Measurements from ENCODE around the gene LAMA3.

The LAMA3 gene

DNA sequence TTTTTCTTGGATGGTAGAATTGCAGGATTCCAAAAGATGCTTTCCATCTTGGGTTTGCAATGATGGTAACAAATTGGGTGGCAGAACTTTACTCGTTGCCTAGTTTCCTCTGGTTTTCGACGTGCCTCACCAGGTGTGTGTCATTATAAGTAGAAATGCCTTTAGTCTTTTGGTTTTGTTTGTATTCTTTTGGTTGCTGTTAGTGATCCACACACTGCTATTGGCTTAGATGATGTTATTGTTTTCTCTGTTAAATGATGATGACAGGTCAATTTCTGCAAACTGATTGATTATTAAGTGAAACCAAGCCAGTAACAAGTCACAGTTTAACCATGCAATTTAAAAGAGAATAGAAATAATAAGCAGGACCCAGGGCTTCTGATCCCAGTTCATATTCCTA is 6.1 kb upstream of the LAMA3 start:
- H3K4me1 Mint-ChIP-seq (ENCODE audit: low read depth) = no peaks in the 10 kb centered on the region
- peaks cover 65% of the 10 kb centered on the region for H3K27me3 Mint-ChIP-seq (ENCODE audit: low read depth)

DNA sequence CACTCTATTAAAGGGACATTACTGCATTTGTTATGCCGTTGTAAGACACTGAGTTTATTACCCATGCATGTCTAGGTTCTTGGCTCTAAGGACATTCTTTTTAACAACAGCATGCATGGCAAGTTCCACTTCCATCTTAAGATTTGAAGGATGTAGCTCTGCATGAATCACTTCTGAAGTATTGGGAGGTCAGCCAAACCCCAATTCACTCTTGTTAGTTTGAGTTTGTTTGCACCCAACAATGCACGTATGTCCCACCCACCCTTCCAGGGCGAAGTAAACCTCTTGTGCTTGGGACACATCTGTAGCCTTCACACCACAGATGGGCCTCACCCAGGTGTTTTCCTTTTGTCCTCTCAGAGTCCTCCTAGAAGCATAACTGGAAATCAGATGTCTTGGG is 5.6 kb upstream of the LAMA3 start:
- H3K4me3 Mint-ChIP-seq = no peak overlapping the region
- H3K27me3 Mint-ChIP-seq (ENCODE audit: low read depth) = peaks cover 67% of the 10 kb centered on the region
- no peak overlapping the region for H3K27ac Mint-ChIP-seq
- no peaks in the 10 kb centered on the region for H3K9me3 Mint-ChIP-seq
- no peaks in the 10 kb centered on the region for H3K36me3 Mint-ChIP-seq (ENCODE audit: low read depth)
- H3K4me1 Mint-ChIP-seq (ENCODE audit: low read depth) = peaks cover under 1% of the 10 kb centered on the region

More for the DNA sequence above, 6.1 kb upstream of the LAMA3 start:
- no peaks in the 10 kb centered on the region for H3K9me3 Mint-ChIP-seq
- no peak overlapping the region for H3K27ac Mint-ChIP-seq
- no peak overlapping the region for H3K4me3 Mint-ChIP-seq
- no peaks in the 10 kb centered on the region for H3K36me3 Mint-ChIP-seq (ENCODE audit: low read depth)

DNA sequence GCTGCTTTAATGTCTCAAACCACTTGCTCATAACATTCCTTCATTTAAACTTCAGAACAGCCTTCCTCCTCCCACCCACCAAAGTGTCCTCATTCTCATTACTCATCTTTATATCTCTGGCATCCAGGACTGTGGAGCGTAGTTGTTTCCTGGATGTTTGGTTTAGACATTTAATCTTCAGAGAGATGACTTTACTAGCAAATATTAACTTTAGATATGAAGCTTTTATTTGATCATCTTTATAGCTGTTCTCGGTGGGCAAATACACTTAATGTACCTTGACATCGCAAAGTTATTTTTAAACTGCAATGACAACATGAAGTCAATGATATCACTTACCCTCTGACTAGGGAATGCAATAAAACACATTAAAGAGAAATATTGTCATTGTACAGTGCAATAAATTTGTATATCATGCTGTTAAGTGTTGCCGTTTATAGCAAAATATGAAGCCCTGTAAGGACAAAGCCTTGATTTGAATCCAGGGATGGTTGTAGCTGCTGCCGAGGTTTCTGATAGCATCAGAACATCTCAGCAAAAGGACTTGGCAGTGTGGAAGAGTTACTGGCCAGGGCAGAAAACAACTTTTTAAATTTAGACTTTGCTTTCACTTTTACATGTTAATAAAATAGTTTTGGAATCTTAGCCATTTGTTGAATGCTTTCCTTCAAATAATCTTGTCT is 4.6 kb upstream of the LAMA3 start:
- no peaks in the 10 kb centered on the region for H3K9me3 Mint-ChIP-seq
- peaks cover 4% of the 10 kb centered on the region for H3K4me1 Mint-ChIP-seq (ENCODE audit: low read depth)
- no peak overlapping the region for H3K27ac Mint-ChIP-seq
- no peaks in the 10 kb centered on the region for H3K36me3 Mint-ChIP-seq (ENCODE audit: low read depth)
- no peak overlapping the region for H3K4me3 Mint-ChIP-seq
- H3K27me3 Mint-ChIP-seq (ENCODE audit: low read depth) = peaks cover 65% of the 10 kb centered on the region

DNA sequence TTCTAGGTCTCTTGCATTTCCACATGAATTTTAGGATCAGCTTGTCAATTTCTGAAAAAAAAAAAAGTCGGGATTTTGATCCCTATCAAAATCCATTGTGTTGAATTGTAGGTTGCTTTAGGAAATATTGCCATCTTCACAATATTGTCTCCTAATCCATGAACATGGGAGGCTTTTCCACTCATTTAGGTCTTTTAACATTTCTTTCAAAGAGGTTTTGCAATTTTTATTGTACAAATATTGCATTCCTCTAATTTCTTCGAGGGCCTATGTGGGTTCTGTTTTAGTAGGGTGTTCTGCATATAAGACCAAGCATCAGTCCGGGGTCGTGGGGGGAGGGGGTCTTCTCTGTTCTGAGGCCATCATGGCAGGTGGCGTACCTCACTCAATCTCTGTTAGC is 725 bp upstream of the LAMA3 start:
- Mint-ChIP-seq H3K9me3 (no peaks in the 10 kb centered on the region), H3K27me3 (ENCODE audit: low read depth) (peaks cover 63% of the 10 kb centered on the region), H3K4me3 (no peak overlapping the region), H3K36me3 (ENCODE audit: low read depth) (no peaks in the 10 kb centered on the region), H3K27ac (no peak overlapping the region), H3K4me1 (ENCODE audit: low read depth) (peaks cover 4% of the 10 kb centered on the region)

DNA sequence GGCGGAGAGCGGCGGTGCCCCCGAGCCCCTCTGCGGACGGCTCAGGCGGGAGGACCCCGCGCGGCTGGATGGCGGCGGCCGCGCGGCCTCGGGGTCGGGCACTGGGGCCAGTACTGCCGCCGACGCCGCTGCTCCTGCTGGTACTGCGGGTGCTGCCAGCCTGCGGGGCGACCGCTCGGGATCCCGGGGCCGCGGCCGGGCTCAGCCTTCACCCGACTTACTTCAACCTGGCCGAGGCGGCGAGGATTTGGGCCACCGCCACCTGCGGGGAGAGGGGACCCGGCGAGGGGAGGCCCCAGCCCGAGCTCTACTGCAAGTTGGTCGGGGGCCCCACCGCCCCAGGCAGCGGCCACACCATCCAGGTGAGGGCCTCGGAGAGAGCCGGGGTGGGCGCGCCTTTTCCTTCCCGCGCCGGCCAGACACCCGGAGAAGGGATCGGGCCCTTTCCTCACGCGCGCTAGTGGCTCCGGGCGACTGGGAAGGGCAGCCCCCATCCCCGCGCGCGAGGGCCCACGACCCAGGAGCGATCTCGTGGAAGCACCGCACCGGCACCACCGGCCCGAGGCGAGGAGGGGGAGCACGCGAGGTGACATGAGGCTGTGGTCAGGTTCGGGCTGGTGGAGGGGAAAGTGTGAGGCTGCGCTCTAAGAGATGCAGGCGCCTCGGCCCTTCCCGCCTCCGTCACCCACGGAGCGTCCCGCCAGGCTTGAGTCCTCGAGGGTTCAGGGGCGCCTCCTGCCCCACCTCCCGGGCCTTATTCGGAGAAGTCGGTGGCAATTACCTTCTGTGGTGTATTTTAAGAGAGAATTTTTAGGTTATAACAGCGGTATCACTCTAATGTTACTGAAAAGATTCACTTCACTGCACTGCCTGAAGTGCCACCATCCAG is 607 bp downstream of the LAMA3 start:
- Mint-ChIP-seq H3K36me3 (ENCODE audit: low read depth) (no peaks in the 10 kb centered on the region), H3K4me3 (no peak overlapping the region), H3K27ac (no peak overlapping the region), H3K9me3 (no peaks in the 10 kb centered on the region), H3K27me3 (ENCODE audit: low read depth) (peaks cover 63% of the 10 kb centered on the region), H3K4me1 (ENCODE audit: low read depth) (peaks cover 4% of the 10 kb centered on the region)

DNA sequence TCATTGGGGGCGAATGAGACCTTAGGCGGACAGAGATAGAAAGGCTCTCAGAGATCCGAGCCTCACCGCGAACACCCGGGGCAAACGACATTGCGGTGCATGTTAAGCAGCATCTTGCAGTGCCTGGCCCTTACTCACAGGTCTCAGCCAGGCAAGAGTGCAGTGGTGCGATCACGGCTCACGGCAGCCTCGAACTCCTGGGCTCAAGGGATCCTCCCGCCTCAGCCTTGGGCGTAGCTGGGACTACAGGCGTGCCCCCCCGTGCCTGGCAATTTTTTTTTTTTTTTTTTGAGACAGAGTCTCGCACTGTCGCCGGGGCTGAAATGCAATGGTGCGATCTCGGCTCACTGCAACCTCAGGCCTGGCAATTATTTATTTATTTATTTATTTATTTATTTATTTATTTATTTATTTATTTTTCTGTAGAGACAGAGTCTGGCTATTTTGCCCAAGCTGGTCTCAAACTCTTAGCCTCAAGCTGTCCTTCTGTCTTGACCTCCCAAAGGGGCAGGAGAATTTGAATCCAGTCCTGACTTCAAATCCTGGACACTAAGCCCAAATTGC is 1.3 kb downstream of the LAMA3 start:
- Mint-ChIP-seq H3K9me3 (no peaks in the 10 kb centered on the region), H3K27ac (no peak overlapping the region), H3K27me3 (ENCODE audit: low read depth) (peaks cover 67% of the 10 kb centered on the region), H3K4me3 (no peak overlapping the region), H3K4me1 (ENCODE audit: low read depth) (peaks cover 4% of the 10 kb centered on the region), H3K36me3 (ENCODE audit: low read depth) (no peaks in the 10 kb centered on the region)

DNA sequence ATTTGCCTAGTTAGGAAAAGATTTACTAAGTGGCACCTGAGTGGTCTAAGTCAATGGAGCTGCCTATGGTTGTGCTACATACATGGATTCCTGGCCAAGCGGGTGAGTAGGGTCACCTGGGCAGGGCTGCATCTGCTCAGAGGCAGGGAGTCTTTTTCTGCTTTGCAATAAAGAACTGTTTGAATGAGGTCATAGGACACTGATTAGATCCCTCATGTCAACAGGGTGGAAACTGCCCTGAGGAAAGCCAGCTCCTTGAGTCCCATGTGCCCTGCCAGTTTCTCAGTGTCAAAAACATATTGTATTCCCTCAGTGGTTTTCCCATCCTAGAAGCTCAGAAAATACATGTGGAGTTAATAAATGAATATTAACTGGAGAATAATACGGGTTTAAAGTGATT is 4.6 kb downstream of the LAMA3 start:
- Mint-ChIP-seq H3K27me3 (ENCODE audit: low read depth) (peaks cover 48% of the 10 kb centered on the region), H3K27ac (no peak overlapping the region), H3K4me3 (no peak overlapping the region), H3K4me1 (ENCODE audit: low read depth) (peaks cover 2% of the 10 kb centered on the region), H3K36me3 (ENCODE audit: low read depth) (no peaks in the 10 kb centered on the region), H3K9me3 (no peaks in the 10 kb centered on the region)

DNA sequence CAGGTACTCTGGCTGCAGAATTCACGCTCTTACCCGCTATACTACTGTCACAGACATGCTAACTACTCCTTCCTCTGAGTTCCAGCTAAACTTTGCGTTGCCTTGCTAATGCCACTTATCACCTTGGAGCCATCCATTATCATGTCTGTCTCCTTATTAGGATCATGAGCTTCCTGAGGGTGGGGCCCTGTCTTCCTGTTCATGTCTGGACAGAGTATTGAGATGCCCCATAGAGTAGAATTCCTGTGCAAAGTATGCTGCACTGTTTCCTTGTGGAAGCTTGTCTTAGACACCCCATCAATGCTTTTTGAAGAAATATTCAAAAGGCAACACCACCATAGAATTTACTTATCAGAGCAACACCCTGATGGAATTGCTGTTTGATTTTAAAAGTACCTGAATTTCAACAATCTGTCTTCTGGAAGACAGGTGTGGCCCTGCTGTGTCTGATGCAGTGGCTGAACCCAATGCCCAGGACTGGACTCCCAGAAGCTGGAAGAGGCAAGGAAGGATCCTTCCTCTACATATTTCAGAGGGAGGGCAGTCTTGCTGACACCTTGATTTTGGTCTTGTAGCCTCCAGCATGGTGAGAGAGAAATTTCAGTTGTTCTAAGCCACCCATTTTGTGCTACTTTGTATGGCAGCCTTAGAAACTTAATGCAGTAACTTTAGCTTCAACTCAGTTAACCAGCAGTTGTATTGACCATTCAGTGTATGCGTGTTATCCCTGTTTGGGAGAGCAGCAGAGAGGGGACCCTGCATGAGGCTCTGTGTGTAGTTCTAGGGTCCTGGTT is 5.6 kb downstream of the LAMA3 start:
- H3K4me1 Mint-ChIP-seq (ENCODE audit: low read depth) = no peaks in the 10 kb centered on the region
- no peak overlapping the region for H3K4me3 Mint-ChIP-seq
- H3K27me3 Mint-ChIP-seq (ENCODE audit: low read depth) = peaks cover 45% of the 10 kb centered on the region
- H3K9me3 Mint-ChIP-seq = no peaks in the 10 kb centered on the region
- no peaks in the 10 kb centered on the region for H3K36me3 Mint-ChIP-seq (ENCODE audit: low read depth)
- no peak overlapping the region for H3K27ac Mint-ChIP-seq

DNA sequence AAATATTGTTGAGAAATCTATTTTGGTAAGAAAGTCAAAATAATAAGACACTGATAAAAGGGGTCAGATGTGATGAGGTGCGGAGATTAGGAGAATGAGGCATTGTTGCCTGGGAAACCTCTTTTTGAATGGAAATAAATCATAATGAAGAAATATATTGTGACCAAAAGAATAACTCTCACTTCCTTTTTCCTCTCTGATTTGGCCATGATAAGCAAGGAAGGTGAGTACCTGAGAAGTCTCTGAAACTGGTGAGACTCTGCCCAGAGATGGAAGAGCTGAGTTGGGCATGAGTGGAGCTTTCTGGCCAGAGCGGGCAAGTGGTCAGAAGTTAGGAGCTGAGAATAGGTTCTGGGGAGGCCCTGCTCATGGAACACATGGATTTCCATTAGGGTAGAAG is 11.8 kb downstream of the LAMA3 start:
- H3K36me3 Mint-ChIP-seq (ENCODE audit: low read depth) = no peaks in the 10 kb centered on the region
- H3K27ac Mint-ChIP-seq = no peak overlapping the region
- H3K27me3 Mint-ChIP-seq (ENCODE audit: low read depth) = peaks cover 38% of the 10 kb centered on the region

DNA sequence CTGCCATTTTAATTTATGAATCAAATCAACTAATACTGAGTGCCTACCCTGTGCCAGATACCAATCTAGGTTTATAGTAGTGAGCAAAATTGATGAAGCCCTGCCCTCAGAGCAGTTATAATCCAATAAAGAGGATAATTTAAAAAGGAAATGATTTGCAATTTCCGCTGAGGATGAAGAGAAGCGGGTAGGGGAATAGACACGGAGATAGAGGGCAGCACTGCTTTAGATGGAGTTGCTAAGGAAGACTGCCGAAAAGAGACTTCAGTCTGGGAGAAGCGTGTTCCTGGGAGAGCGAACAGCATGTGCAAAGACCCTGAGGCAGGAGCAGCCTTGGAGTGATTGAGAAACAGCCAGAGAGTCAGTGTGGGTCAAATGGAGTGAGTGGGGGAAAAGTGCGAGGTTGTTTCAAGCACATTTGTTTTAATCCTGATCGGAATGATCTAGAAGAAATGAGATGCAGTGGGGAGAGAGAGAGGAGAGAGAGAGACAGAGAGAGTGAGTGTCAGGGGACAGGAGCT is 12.4 kb downstream of the LAMA3 start:
- H3K4me3 Mint-ChIP-seq = no peak overlapping the region
- no peaks in the 10 kb centered on the region for H3K36me3 Mint-ChIP-seq (ENCODE audit: low read depth)
- H3K4me1 Mint-ChIP-seq (ENCODE audit: low read depth) = no peaks in the 10 kb centered on the region
- no peaks in the 10 kb centered on the region for H3K9me3 Mint-ChIP-seq
- peaks cover 38% of the 10 kb centered on the region for H3K27me3 Mint-ChIP-seq (ENCODE audit: low read depth)
- no peak overlapping the region for H3K27ac Mint-ChIP-seq

More for the DNA sequence above, 11.8 kb downstream of the LAMA3 start:
- Mint-ChIP-seq H3K9me3 (no peaks in the 10 kb centered on the region), H3K4me1 (ENCODE audit: low read depth) (no peaks in the 10 kb centered on the region), H3K4me3 (no peak overlapping the region)

DNA sequence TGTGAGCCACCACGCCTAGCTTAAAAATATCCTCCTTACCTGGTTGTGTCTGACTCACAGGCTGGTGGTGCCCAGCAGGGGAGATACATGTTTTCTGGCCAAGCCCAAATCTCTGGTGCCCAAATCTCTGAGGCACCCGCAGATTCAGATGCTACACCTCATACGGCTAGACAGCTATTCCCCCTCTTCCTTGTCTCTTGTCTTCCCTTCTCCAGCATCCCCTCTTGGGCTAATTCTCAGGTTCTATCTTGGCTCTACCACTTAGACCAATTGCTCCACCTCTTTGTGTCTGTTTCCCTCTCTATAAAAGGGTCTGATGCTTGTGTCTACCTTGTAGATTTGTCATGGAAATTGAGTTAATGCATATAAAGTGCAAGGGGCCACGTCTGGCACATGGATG is 13.4 kb downstream of the LAMA3 start:
- peaks cover 4% of the 10 kb centered on the region for H3K9me3 Mint-ChIP-seq
- H3K4me3 Mint-ChIP-seq = no peak overlapping the region
- H3K4me1 Mint-ChIP-seq (ENCODE audit: low read depth) = no peaks in the 10 kb centered on the region
- no peaks in the 10 kb centered on the region for H3K36me3 Mint-ChIP-seq (ENCODE audit: low read depth)
- H3K27me3 Mint-ChIP-seq (ENCODE audit: low read depth) = peaks cover 38% of the 10 kb centered on the region
- H3K27ac Mint-ChIP-seq = no peak overlapping the region

DNA sequence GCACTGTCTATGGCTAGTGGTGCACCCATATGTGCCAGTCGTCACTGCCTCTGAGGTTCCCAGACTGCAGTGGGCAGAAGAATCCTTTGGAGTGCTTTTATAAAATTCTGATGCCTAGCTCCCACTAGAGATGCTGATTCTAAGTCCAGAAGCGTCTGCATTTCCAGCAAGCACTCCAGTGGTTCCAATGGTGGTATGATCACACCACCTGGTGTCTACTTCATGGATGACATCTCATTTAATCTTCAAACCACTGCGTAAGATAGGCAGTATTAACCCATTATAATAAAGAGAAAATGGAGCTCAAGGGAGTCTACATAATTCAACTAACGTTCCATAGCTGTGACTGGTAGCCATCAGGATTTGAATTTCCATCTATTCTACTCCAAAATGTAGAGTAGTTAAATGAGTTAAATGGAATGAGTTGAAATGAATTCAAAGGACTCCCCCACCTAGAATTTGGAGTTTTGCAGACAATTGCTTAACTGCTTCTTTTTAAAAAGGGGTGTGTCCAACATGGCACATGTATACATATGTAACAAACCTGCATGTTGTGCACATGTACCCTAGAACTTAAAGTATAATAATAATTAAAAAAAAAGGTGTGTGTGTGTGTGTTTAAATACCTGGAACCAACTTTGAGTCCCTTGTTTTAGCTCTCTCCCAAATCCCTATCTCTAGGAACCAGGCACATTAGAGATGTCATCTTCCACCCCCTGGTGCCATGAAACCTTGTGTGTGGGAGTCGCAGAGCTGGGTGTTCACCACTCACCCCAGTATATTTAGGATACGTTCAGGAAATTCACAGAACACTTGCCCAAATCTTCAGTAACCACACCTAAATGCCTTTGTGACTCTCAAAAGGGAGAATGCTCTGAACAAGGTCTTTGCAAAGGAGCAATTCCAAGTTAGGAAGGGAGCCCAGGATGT is 14.1 kb downstream of the LAMA3 start:
- no peaks in the 10 kb centered on the region for H3K4me1 Mint-ChIP-seq (ENCODE audit: low read depth)
- H3K27ac Mint-ChIP-seq = no peak overlapping the region
- peaks cover 37% of the 10 kb centered on the region for H3K27me3 Mint-ChIP-seq (ENCODE audit: low read depth)
- H3K36me3 Mint-ChIP-seq (ENCODE audit: low read depth) = no peaks in the 10 kb centered on the region
- H3K4me3 Mint-ChIP-seq = no peak overlapping the region
- peaks cover 4% of the 10 kb centered on the region for H3K9me3 Mint-ChIP-seq

DNA sequence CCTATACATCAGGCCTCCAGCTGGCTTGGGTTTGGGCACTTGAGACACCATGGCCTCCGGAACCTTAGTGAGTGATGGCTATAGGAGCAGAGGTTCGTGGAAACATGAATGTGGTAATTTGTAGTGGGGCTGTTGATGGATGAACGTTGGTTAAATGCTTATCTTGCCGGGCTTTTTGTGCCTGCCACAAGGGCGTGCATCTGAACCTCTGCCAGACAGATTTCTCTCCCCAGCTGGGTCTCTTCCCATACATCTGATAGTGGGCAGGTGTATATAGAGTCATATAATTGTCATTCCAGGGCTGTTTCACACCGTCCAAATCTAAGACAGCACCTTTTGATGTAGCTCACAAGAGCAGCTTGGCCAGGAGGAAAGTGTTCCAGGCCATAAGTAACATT is 14.7 kb downstream of the LAMA3 start:
- H3K27me3 Mint-ChIP-seq (ENCODE audit: low read depth) = peaks cover 32% of the 10 kb centered on the region
- H3K4me1 Mint-ChIP-seq (ENCODE audit: low read depth) = no peaks in the 10 kb centered on the region
- H3K27ac Mint-ChIP-seq = no peak overlapping the region
- no peaks in the 10 kb centered on the region for H3K36me3 Mint-ChIP-seq (ENCODE audit: low read depth)
- H3K4me3 Mint-ChIP-seq = no peak overlapping the region
- H3K9me3 Mint-ChIP-seq = peaks cover 4% of the 10 kb centered on the region

All from T-helper 1 cell treated with Interleukin-12 subunit alpha and Interleukin-12 subunit beta and Interleukin-4 antibody, amounts not matched to agents 30 μg/mL and 1 μg/mL, for 36 hours (primary cell).